IMR-90 (cell line): ENCODE measurements around the gene PTPN4. TPM values are rescaled to one million over a fixed set of nuclear protein-coding genes. Genes with fewer than 3 reads are reported as not detected.

Experiments used
- ATAC-seq: fragments of 200-7000 bp; cut with Tn5 transposase; 2 replicates; pipeline ENCODE4 v1.9.1; 2020; ENCODE audit warnings: low read depth, mild to moderate bottlenecking, moderate library complexity
- BruUV-seq: library from RNA; stranded (reverse); fragments of 400-500 nt; replicated peaks from 2 replicates; lab custom pipeline; 2021; lab: Mats Ljungman, UMichigan
- CTCF ChIA-PET: fragments of 300-600 bp; formaldehyde crosslinking; extraction: SDS; loops from one replicate; lab custom pipeline; 2021; ENCODE audit warnings: antibody characterized with exemption; lab: Yijun Ruan, JAX
- POLR2A ChIA-PET: fragments of 300-600 bp; sonication (Branson Sonifier 250); formaldehyde crosslinking; loops from one replicate; lab custom pipeline; 2022; ENCODE audit warnings: antibody characterized with exemption; ENCODE audit not compliant: unreplicated experiment; lab: Charles Lee
- DNase-seq: peaks from one replicate; pipeline ENCODE4 v3.0.0; 2013
- H2AFZ ChIP-seq: replicated peaks from 2 replicates; pipeline ENCODE3; 2013; ENCODE audit warnings: low read length, mild to moderate bottlenecking; ENCODE audit not compliant: poor library complexity
- H2AK5ac ChIP-seq: 2 replicates; pipeline ENCODE4 v1.6.1; 2013; ENCODE audit warnings: low read depth, low read length, inconsistent platforms
- H2AK9ac ChIP-seq: replicated peaks from 2 replicates; pipeline ENCODE3; 2013; ENCODE audit warnings: mild to moderate bottlenecking, low read depth, low read length, moderate library complexity; ENCODE audit not compliant: poor library complexity
- H2BK120ac ChIP-seq: 2 replicates; pipeline ENCODE4 v1.6.1; 2013; ENCODE audit warnings: low read depth, low read length, inconsistent platforms
- H2BK15ac ChIP-seq: 3 replicates; pipeline ENCODE4 v1.6.1; 2013; ENCODE audit warnings: low read depth, low read length, inconsistent platforms
- H2BK20ac ChIP-seq: 2 replicates; pipeline ENCODE4 v1.6.1; 2013; ENCODE audit warnings: low read depth, mild to moderate bottlenecking, inconsistent platforms, low read length, moderate library complexity
- H2BK5ac ChIP-seq: 2 replicates; pipeline ENCODE4 v1.6.1; 2013; ENCODE audit warnings: mild to moderate bottlenecking, low read depth, low read length, inconsistent platforms; ENCODE audit not compliant: poor library complexity, severe bottlenecking
- H3K14ac ChIP-seq: replicated peaks from 2 replicates; pipeline ENCODE4 v1.6.1; 2013; ENCODE audit warnings: low read depth, low read length, inconsistent platforms
- H3K18ac ChIP-seq: 2 replicates; pipeline ENCODE4 v1.6.1; 2013; ENCODE audit warnings: low read depth, low read length, control low read depth
- H3K23ac ChIP-seq: 2 replicates; pipeline ENCODE4 v1.6.1; 2013; ENCODE audit warnings: low read depth, low read length, inconsistent platforms
- H3K27ac ChIP-seq: 2 replicates; pipeline ENCODE4 v1.5.1; 2013; ENCODE audit warnings: mild to moderate bottlenecking, control low read depth, low read length; ENCODE audit not compliant: insufficient read depth
- H3K27me3 ChIP-seq: 2 replicates; pipeline ENCODE4 v1.6.1; 2013; ENCODE audit warnings: low read length; ENCODE audit not compliant: control insufficient read depth, insufficient read depth
- H3K36me3 ChIP-seq: 2 replicates; pipeline ENCODE4 v1.6.1; 2013; ENCODE audit warnings: low read length, mixed read lengths; ENCODE audit not compliant: control insufficient read depth, insufficient read depth
- H3K4ac ChIP-seq: 2 replicates; pipeline ENCODE4 v1.6.1; 2013; ENCODE audit warnings: low read depth, low read length, inconsistent platforms
- H3K4me1 ChIP-seq: 2 replicates; pipeline ENCODE4 v1.6.1; 2013; ENCODE audit warnings: low read length, mixed read lengths; ENCODE audit not compliant: control insufficient read depth, insufficient read depth
- H3K4me2 ChIP-seq: 2 replicates; pipeline ENCODE4 v1.6.1; 2013; ENCODE audit warnings: low read depth, mild to moderate bottlenecking, control low read depth, low read length, moderate library complexity
- H3K4me3 ChIP-seq: 2 replicates; pipeline ENCODE4 v1.5.1; 2013; ENCODE audit warnings: low read depth, mild to moderate bottlenecking, control low read depth, low read length, moderate library complexity; ENCODE audit not compliant: insufficient read depth
- H3K56ac ChIP-seq: 2 replicates; pipeline ENCODE4 v1.6.1; 2013; ENCODE audit warnings: low read length, inconsistent platforms; ENCODE audit not compliant: insufficient read depth; ENCODE audit errors: extremely low read depth
- H3K79me1 ChIP-seq, 2 experiments: 2 replicates each; pipeline ENCODE4 v1.6.1; 2013; ENCODE audit warnings: low read length in 2 of 2, inconsistent platforms in 1 of 2, low read depth in 1 of 2
- H3K9ac ChIP-seq: 2 replicates; pipeline ENCODE4 v1.6.1; 2013; ENCODE audit warnings: low read depth, low read length, control low read depth
- H3K9me1 ChIP-seq: 2 replicates; pipeline ENCODE4 v1.6.1; 2013; ENCODE audit warnings: low read length, inconsistent platforms; ENCODE audit not compliant: insufficient read depth
- H3K9me3 ChIP-seq: 2 replicates; pipeline ENCODE4 v1.6.1; 2013; ENCODE audit warnings: low read length; ENCODE audit not compliant: control insufficient read depth, insufficient read depth
- H4K20me1 ChIP-seq: 2 replicates; pipeline ENCODE4 v1.6.1; 2013; ENCODE audit warnings: low read length, inconsistent platforms; ENCODE audit not compliant: insufficient read depth
- H4K5ac ChIP-seq: 2 replicates; pipeline ENCODE4 v1.6.1; 2013; ENCODE audit warnings: mild to moderate bottlenecking, low read depth, low read length, control low read depth
- H4K8ac ChIP-seq, 2 experiments: 2 replicates each; pipeline ENCODE4 v1.6.1; 2013; ENCODE audit warnings: low read depth in 2 of 2, low read length in 2 of 2, control low read depth in 1 of 2, inconsistent platforms in 1 of 2
- H4K91ac ChIP-seq: 2 replicates; pipeline ENCODE4 v1.6.1; 2013; ENCODE audit warnings: low read depth, low read length, inconsistent platforms; ENCODE audit not compliant: insufficient read depth
- BHLHE40 ChIP-seq: fragments of 150-350 bp; IDR thresholded peaks from 2 replicates; pipeline ENCODE4 v1.6.1; 2016; ENCODE audit warnings: mild to moderate bottlenecking, low read depth, low read length
- CEBPB ChIP-seq: IDR thresholded peaks from 2 replicates; pipeline ENCODE4 v1.6.1; 2012; ENCODE audit warnings: low read depth, low read length, improper control_type of control experiment
- CHD1 ChIP-seq: IDR thresholded peaks from 2 replicates; pipeline ENCODE4 v1.6.1; 2012; ENCODE audit warnings: low read depth, low read length, improper control_type of control experiment
- CTCF ChIP-seq: conservative IDR thresholded peaks from 2 replicates; pipeline ENCODE4 v1.5.1; 2012; ENCODE audit warnings: mild to moderate bottlenecking, low read depth, low read length, improper control_type of control experiment
- FOS ChIP-seq: fragments of 150-350 bp; IDR thresholded peaks from 2 replicates; pipeline ENCODE4 v1.6.1; 2016; ENCODE audit warnings: low read depth, low read length
- MAFK ChIP-seq: IDR thresholded peaks from 2 replicates; pipeline ENCODE4 v1.6.1; 2012; ENCODE audit warnings: low read depth, low read length, improper control_type of control experiment
- MAZ ChIP-seq: IDR thresholded peaks from 2 replicates; pipeline ENCODE4 v1.6.1; 2012; ENCODE audit warnings: low read depth, mild to moderate bottlenecking, low read length, improper control_type of control experiment, moderate library complexity, borderline replicate concordance
- NFE2L2 ChIP-seq: fragments of 150-350 bp; IDR thresholded peaks from 2 replicates; pipeline ENCODE4 v1.6.1; 2016; ENCODE audit warnings: low read depth, mild to moderate bottlenecking, low read length
- POLR2A ChIP-seq: IDR thresholded peaks from 2 replicates; pipeline ENCODE4 v1.6.1; 2012; ENCODE audit warnings: mild to moderate bottlenecking, low read depth, low read length
- RCOR1 ChIP-seq: IDR thresholded peaks from 2 replicates; pipeline ENCODE4 v1.6.1; 2012; ENCODE audit warnings: mild to moderate bottlenecking, low read length, improper control_type of control experiment; ENCODE audit not compliant: insufficient replicate concordance
- WGBS, 2 experiments: methylation state at CpG; one replicate each; pipeline versions ENCODE4 v1.1.5 to v1.1.7; 2013; ENCODE audit warnings: missing lambda C conversion rate in 2 of 2; ENCODE audit not compliant: insufficient read length in 1 of 2; ENCODE audit errors: extremely low coverage in 2 of 2; 5-methylcytosine and 5-hydroxymethylcytosine counted together
- dilution Hi-C: fragments of 300-500 bp; cut with HindIII; formaldehyde crosslinking; loops from one replicate; pipeline ENCODE4 v1.14.3; 2018; ENCODE audit warnings: low sequenced_read_pairs; ENCODE audit not compliant: unreplicated experiment
- in situ Hi-C: fragments of 300-500 bp; cut with MboI; formaldehyde crosslinking; loops from 3 replicates; pipeline ENCODE4 v1.14.3; 2019; ENCODE audit warnings: low sequenced_read_pairs, inconsistent platforms, mixed read lengths
- intact Hi-C: fragments of 100-400 bp; cut with micrococcal nuclease; formaldehyde crosslinking; loops from 2 replicates; pipeline ENCODE4 v1.10.0; 2022
- polyA plus RNA-seq, 3 experiments: library from polyadenylated mRNA; depleted of rRNA; stranded (reverse); fragments of >200 nt; gene quantifications; 2 replicates each; pipeline ENCODE4 v1.2.3, GENCODE V29; 2012; ENCODE audit warnings: low replicate concordance in 1 of 3
- total RNA-seq: library from RNA; depleted of rRNA; stranded (reverse); fragments of >200 nt; gene quantifications from 2 replicates; pipeline ENCODE4 v1.2.3, GENCODE V29; 2012

PTPN4 gene
- total and polyA plus RNA-seq, 2 of the 4 experiments (the other 2 are of a cell fraction), result 2.9 to 19.2 TPM

GRCh38 chr2:119809339-119810048 is 49.8 kb downstream of the PTPN4 start:
- H3K56ac ChIP-seq, result no peak overlapping the region
- H2BK15ac ChIP-seq, result no peak overlapping the region
- H3K18ac ChIP-seq, result no peak overlapping the region
- H3K4me2 ChIP-seq, result peak overlapping the region; percentile 33; the same call in 1 of the 2 replicates
- no peaks in the 10 kb centered on the region for H4K20me1 ChIP-seq
- dilution Hi-C loops (no loop called here), in situ Hi-C loops (no loop called here), intact Hi-C loops (no loop called here)
- no peak overlapping the region for H2BK20ac ChIP-seq
- no peak overlapping the region for H2BK120ac ChIP-seq
- ChIA-PET POLR2A (no interaction called here), CTCF (interaction anchor here (0.6 to 1.0 kb wide), 2 partner anchors 11 to 44 kb away, joined by 3 read pairs; no protein-coding TSS in a partner anchor)
- WGBS, 2 experiments, result no CpG with 5 or more reads among the region's 6 CpGs
- no peak overlapping the region for H4K8ac ChIP-seq
- DNase-seq (peak; percentile 89), ATAC-seq (peak; percentile 94)
- no peak overlapping the region for H3K23ac ChIP-seq
- H3K4ac ChIP-seq, result no peak overlapping the region
- H3K9me3 ChIP-seq, result no peaks in the 10 kb centered on the region
- no peak overlapping the region; the same call in 1 of the 2 replicates for H3K27ac ChIP-seq
- H3K36me3 ChIP-seq, result no peaks in the 10 kb centered on the region
- H3K79me1 ChIP-seq, result peaks cover 0 to 3% of the 10 kb centered on the region in 2 experiments; a peak in 1 of 4 replicates
- TF ChIP-seq MAFK (peak; percentile 68), NFE2L2 (no peak), POLR2A (no peak), CEBPB (peak; percentile 74), CHD1 (no peak), BHLHE40 (peak; percentile 82), CTCF (no peak), MAZ (no peak), RCOR1 (no peak), FOS (no peak)
- no peak overlapping the region for H4K5ac ChIP-seq
- H3K4me3 ChIP-seq, result no peak overlapping the region
- H2BK5ac ChIP-seq, result peak overlapping the region; percentile 62
- H2AFZ ChIP-seq, result no peak overlapping the region
- BruUV-seq, result no TSS peak
- no peak overlapping the region for H3K14ac ChIP-seq
- H2AK9ac ChIP-seq, result no peak overlapping the region
- 0 out of 2 replicates have a peak overlapping the region, but pooled peaks have one; percentile 13 for H3K9ac ChIP-seq
- H3K9me1 ChIP-seq, result no peaks in the 10 kb centered on the region
- H3K27me3 ChIP-seq, result no peaks in the 10 kb centered on the region
- peaks cover 2% of the 10 kb centered on the region; the same call in 1 of the 2 replicates for H3K4me1 ChIP-seq
- no peak overlapping the region for H4K91ac ChIP-seq
- H2AK5ac ChIP-seq, result no peak overlapping the region
